WTC11 (cell line): ENCODE results near the gene OGFOD2.

Experiments
- ARID4B ChIP-seq: sonication (generic); formaldehyde crosslinking; IDR thresholded peaks from 2 replicates; pipeline ENCODE4 v1.8.0; 2023; ENCODE audit warnings: missing genetic modification reagents, mild to moderate bottlenecking, borderline replicate concordance
- ATF3 ChIP-seq: sonication (generic); formaldehyde crosslinking; conservative IDR thresholded peaks from 2 replicates; pipeline ENCODE4 v1.8.1; 2022; ENCODE audit warnings: mild to moderate bottlenecking, missing genetic modification reagents
- CBFB ChIP-seq: sonication (generic); formaldehyde crosslinking; IDR thresholded peaks from 2 replicates; pipeline ENCODE4 v1.8.1; 2022; ENCODE audit warnings: mild to moderate bottlenecking, low read depth, missing genetic modification reagents
- CREB1 ChIP-seq: sonication (generic); formaldehyde crosslinking; IDR thresholded peaks from 2 replicates; pipeline ENCODE4 v1.8.0; 2023; ENCODE audit warnings: mild to moderate bottlenecking, missing genetic modification reagents
- CTCF ChIP-seq: fragments of 200-600 bp; IDR thresholded peaks from 2 replicates; pipeline ENCODE4 v1.8.0; 2022; ENCODE audit warnings: antibody characterized with exemption
- ESRRA ChIP-seq: sonication (generic); formaldehyde crosslinking; IDR thresholded peaks from 2 replicates; pipeline ENCODE4 v1.8.1; 2022; ENCODE audit warnings: mild to moderate bottlenecking, missing genetic modification reagents, borderline replicate concordance
- JUN ChIP-seq: sonication (generic); formaldehyde crosslinking; IDR thresholded peaks from 2 replicates; pipeline ENCODE4 v1.8.0; 2023; ENCODE audit warnings: mild to moderate bottlenecking, missing genetic modification reagents
- MLX ChIP-seq: sonication (generic); formaldehyde crosslinking; IDR thresholded peaks from 2 replicates; pipeline ENCODE4 v1.8.1; 2023; ENCODE audit warnings: mild to moderate bottlenecking, missing genetic modification reagents, moderate library complexity
- SMAD3 ChIP-seq: sonication (generic); formaldehyde crosslinking; IDR thresholded peaks from 2 replicates; pipeline ENCODE4 v1.8.0; 2022; ENCODE audit warnings: missing genetic modification reagents, mild to moderate bottlenecking, borderline replicate concordance
- TEAD4 ChIP-seq: sonication (generic); formaldehyde crosslinking; IDR thresholded peaks from 2 replicates; pipeline ENCODE4 v1.8.0; 2022; ENCODE audit warnings: mild to moderate bottlenecking, missing genetic modification reagents
- TP53 ChIP-seq: sonication (generic); formaldehyde crosslinking; IDR thresholded peaks from 2 replicates; pipeline ENCODE4 v1.8.1; 2023; ENCODE audit warnings: mild to moderate bottlenecking, missing genetic modification reagents
- USF1 ChIP-seq: sonication (generic); formaldehyde crosslinking; IDR thresholded peaks from 2 replicates; pipeline ENCODE4 v1.8.0; 2022; ENCODE audit warnings: mild to moderate bottlenecking, missing genetic modification reagents
- ZNF121 ChIP-seq: sonication (generic); formaldehyde crosslinking; IDR thresholded peaks from 2 replicates; pipeline ENCODE4 v1.8.0; 2023; ENCODE audit warnings: missing genetic modification reagents

- no peak for TF ChIP-seq TP53 (CRISPR knock-in tag)
- TF ChIP-seq CBFB = no peak
- TF ChIP-seq USF1 (CRISPR knock-in tag) = no peak
- no peak for TF ChIP-seq CTCF
- TF ChIP-seq ESRRA = no peak
- TF ChIP-seq ARID4B (CRISPR knock-in tag) = no peak
- no peak for TF ChIP-seq CREB1 (CRISPR knock-in tag)
- no peak for TF ChIP-seq ATF3
- no peak for TF ChIP-seq SMAD3
- no peak for TF ChIP-seq ZNF121
- TF ChIP-seq TEAD4 = no peak
- TF ChIP-seq JUN (CRISPR knock-in tag) = no peak
- TF ChIP-seq MLX = no peak
These were observed 6.8 kb downstream of the OGFOD2 start for GRCh38 chr12:122981587-122982476.
